Measurements from ENCODE around the gene NFE2L2. TPM values are rescaled to one million over a fixed set of nuclear protein-coding genes. Genes with fewer than 3 reads are reported as not detected.
A peak's percentile ranks its signal among the peaks of the same experiment; 100 is the strongest.

NFE2L2 gene
- total and polyA plus RNA-seq, 9 of the 15 experiments (the other 6 are each of a cell fraction or from before 2014, with no cell fraction given) = 29.3 to 120 (median 59.3) TPM

DNA sequence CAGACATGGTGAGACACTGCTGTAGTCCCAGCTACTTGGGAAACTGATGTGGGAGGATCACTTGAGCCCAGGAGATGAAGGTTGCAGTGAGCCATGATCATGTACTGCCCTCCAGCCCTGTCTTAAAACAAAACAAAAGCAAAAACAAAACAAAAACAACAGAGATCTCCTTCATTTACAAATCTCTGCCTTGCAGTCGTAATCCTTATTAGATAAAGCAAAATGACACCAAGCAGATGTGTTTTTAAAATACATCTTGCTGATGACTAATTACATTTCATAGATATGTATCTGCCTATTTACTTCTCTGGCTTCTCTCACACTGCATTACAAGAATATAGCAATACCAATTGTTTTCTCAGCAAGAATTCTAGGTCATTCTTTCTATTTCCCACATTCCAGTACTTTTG is 22.8 kb downstream of the NFE2L2 start (continued):
- TF ChIP-seq, protein P1, sequence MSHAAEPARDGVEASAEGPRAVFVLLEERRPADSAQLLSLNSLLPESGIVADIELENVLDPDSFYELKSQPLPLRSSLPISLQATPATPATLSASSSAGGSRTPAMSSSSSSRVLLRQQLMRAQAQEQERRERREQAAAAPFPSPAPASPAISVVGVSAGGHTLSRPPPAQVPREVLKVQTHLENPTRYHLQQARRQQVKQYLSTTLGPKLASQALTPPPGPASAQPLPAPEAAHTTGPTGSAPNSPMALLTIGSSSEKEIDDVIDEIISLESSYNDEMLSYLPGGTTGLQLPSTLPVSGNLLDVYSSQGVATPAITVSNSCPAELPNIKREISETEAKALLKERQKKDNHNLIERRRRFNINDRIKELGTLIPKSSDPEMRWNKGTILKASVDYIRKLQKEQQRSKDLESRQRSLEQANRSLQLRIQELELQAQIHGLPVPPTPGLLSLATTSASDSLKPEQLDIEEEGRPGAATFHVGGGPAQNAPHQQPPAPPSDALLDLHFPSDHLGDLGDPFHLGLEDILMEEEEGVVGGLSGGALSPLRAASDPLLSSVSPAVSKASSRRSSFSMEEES (CRISPR knock-in tag; IDR thresholded peaks at IDR 0.05) = no peak
- TF ChIP-seq, protein P2, sequence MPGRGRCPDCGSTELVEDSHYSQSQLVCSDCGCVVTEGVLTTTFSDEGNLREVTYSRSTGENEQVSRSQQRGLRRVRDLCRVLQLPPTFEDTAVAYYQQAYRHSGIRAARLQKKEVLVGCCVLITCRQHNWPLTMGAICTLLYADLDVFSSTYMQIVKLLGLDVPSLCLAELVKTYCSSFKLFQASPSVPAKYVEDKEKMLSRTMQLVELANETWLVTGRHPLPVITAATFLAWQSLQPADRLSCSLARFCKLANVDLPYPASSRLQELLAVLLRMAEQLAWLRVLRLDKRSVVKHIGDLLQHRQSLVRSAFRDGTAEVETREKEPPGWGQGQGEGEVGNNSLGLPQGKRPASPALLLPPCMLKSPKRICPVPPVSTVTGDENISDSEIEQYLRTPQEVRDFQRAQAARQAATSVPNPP (IDR thresholded peaks at IDR 0.05; ENCODE audit: borderline replicate concordance, insufficient read depth, insufficient read length) = no peak
- TF ChIP-seq NFE2L1 (tag; IDR thresholded peaks at IDR 0.05; ENCODE audit: borderline replicate concordance, low read depth) (no peak), BACH1 (tag; IDR thresholded peaks at IDR 0.05) (no peak), ZNF77 (CRISPR knock-in tag; IDR thresholded peaks at IDR 0.05) (no peak), ILF3 (IDR thresholded peaks at IDR 0.05; ENCODE audit: borderline replicate concordance) (no peak), ZBTB8A (IDR thresholded peaks at IDR 0.05; ENCODE audit: partially characterized antibody) (no peak), ZNF124 (CRISPR knock-in tag; IDR thresholded peaks at IDR 0.05) (no peak), GTF2A2 (tag; IDR thresholded peaks at IDR 0.05) (no peak), POLR3A (IDR thresholded peaks at IDR 0.05; ENCODE audit: borderline replicate concordance, extremely low read depth, insufficient read depth, insufficient read length) (no peak), L3MBTL2 (IDR thresholded peaks at IDR 0.05) (no peak), MTA1 (IDR thresholded peaks at IDR 0.05; ENCODE audit: borderline replicate concordance) (no peak), ZNF253 (CRISPR knock-in tag; conservative IDR thresholded peaks at IDR 0.05) (no peak), PTBP1 (IDR thresholded peaks at IDR 0.05; ENCODE audit: low read depth, low read length) (no peak), ZNF695 (CRISPR knock-in tag; IDR thresholded peaks at IDR 0.05) (no peak), POLR2G (IDR thresholded peaks at IDR 0.05; ENCODE audit: low read depth, low read length) (no peak), SMARCE1 (IDR thresholded peaks at IDR 0.05) (peak; percentile 58), CBFA2T3 (IDR thresholded peaks at IDR 0.05) (peak; percentile 46), MXI1 (IDR thresholded peaks at IDR 0.05; ENCODE audit: low read depth, low read length) (no peak), ZNF717 (CRISPR knock-in tag; IDR thresholded peaks at IDR 0.05) (no peak), NBN (IDR thresholded peaks at IDR 0.05; ENCODE audit: low read depth) (0 out of 2 replicates have a peak, but pooled peaks have one; percentile 47), BHLHE40 (IDR thresholded peaks at IDR 0.05; ENCODE audit: low read length) (no peak)
- TF ChIP-seq, protein P3, sequence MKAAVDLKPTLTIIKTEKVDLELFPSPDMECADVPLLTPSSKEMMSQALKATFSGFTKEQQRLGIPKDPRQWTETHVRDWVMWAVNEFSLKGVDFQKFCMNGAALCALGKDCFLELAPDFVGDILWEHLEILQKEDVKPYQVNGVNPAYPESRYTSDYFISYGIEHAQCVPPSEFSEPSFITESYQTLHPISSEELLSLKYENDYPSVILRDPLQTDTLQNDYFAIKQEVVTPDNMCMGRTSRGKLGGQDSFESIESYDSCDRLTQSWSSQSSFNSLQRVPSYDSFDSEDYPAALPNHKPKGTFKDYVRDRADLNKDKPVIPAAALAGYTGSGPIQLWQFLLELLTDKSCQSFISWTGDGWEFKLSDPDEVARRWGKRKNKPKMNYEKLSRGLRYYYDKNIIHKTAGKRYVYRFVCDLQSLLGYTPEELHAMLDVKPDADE (conservative IDR thresholded peaks at IDR 0.05; ENCODE audit: control insufficient read depth, low read depth, low read length) = no peak
- TF ChIP-seq, protein P4, sequence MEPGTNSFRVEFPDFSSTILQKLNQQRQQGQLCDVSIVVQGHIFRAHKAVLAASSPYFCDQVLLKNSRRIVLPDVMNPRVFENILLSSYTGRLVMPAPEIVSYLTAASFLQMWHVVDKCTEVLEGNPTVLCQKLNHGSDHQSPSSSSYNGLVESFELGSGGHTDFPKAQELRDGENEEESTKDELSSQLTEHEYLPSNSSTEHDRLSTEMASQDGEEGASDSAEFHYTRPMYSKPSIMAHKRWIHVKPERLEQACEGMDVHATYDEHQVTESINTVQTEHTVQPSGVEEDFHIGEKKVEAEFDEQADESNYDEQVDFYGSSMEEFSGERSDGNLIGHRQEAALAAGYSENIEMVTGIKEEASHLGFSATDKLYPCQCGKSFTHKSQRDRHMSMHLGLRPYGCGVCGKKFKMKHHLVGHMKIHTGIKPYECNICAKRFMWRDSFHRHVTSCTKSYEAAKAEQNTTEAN (CRISPR knock-in tag; IDR thresholded peaks at IDR 0.05) = no peak
- TF ChIP-seq, protein P5, sequence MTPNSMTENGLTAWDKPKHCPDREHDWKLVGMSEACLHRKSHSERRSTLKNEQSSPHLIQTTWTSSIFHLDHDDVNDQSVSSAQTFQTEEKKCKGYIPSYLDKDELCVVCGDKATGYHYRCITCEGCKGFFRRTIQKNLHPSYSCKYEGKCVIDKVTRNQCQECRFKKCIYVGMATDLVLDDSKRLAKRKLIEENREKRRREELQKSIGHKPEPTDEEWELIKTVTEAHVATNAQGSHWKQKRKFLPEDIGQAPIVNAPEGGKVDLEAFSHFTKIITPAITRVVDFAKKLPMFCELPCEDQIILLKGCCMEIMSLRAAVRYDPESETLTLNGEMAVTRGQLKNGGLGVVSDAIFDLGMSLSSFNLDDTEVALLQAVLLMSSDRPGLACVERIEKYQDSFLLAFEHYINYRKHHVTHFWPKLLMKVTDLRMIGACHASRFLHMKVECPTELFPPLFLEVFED (CRISPR knock-in tag; conservative IDR thresholded peaks at IDR 0.05) = no peak

Measured in K562 (cell line).